GM20000 (cell line): ENCODE results near the gene SCYGR1.

ENCODE experiments used
- DNase-seq: peaks from one replicate; pipeline ENCODE4 v3.0.0; 2012; ENCODE audit warnings: low spot score
- TF ChIP-seq, protein P1 (sequence below): IDR thresholded peaks from 2 replicates; pipeline ENCODE4 v1.5.1; 2012; ENCODE audit warnings: mild to moderate bottlenecking, control low read depth; ENCODE audit errors: extremely low read depth, missing control alignments

The SCYGR1 gene

DNA sequence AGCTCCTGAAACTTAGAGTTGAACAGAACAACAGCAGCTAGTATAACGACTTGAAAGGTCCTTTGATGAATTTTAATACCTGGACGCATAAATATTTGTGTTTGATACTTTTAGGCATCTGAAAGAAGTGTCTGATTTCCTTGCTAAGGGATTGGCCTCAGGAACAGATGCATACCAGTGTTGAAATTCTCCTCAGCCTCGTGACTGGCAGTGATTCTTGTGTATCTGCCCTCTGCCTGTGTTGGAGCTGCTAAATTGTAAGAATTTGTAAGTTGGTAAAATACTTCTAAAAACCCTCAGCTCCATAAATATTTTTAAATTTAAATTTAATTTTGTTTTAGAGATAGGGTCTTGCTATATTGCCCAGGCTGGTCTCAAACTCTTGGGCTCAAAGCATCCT is 22.4 kb upstream of the SCYGR1 start:
- TF ChIP-seq, protein P1, sequence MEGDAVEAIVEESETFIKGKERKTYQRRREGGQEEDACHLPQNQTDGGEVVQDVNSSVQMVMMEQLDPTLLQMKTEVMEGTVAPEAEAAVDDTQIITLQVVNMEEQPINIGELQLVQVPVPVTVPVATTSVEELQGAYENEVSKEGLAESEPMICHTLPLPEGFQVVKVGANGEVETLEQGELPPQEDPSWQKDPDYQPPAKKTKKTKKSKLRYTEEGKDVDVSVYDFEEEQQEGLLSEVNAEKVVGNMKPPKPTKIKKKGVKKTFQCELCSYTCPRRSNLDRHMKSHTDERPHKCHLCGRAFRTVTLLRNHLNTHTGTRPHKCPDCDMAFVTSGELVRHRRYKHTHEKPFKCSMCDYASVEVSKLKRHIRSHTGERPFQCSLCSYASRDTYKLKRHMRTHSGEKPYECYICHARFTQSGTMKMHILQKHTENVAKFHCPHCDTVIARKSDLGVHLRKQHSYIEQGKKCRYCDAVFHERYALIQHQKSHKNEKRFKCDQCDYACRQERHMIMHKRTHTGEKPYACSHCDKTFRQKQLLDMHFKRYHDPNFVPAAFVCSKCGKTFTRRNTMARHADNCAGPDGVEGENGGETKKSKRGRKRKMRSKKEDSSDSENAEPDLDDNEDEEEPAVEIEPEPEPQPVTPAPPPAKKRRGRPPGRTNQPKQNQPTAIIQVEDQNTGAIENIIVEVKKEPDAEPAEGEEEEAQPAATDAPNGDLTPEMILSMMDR: no peak
- DNase-seq: no peak

DNA sequence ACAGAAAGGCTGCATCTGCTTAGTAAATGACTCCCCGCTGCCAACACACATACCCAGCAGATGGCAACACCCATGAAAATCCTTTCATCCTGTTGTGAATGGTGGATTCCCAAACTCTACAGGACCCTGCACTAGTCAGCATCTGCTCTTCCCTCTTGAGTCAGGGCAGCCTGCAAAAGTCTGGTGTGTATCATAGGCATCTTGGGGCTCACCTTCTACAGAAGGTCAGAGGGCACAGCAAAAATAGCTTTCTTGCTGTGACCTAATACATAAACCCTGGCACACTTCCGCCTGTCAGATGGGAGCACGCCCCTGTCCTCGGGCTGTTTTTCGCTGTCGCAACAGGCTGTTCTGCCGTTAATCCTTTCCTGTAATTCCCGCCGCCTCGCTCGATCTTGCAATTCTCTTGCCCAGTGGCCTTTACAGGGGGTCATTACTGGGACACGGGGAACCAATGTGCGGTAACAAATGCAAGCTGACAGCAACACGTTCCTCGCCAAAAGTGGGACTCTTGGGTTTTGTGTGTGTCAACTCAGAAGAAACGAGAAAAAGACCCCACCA is 19.9 kb upstream of the SCYGR1 start:
- DNase-seq: no peak
- TF ChIP-seq, protein P1: no peak

DNA sequence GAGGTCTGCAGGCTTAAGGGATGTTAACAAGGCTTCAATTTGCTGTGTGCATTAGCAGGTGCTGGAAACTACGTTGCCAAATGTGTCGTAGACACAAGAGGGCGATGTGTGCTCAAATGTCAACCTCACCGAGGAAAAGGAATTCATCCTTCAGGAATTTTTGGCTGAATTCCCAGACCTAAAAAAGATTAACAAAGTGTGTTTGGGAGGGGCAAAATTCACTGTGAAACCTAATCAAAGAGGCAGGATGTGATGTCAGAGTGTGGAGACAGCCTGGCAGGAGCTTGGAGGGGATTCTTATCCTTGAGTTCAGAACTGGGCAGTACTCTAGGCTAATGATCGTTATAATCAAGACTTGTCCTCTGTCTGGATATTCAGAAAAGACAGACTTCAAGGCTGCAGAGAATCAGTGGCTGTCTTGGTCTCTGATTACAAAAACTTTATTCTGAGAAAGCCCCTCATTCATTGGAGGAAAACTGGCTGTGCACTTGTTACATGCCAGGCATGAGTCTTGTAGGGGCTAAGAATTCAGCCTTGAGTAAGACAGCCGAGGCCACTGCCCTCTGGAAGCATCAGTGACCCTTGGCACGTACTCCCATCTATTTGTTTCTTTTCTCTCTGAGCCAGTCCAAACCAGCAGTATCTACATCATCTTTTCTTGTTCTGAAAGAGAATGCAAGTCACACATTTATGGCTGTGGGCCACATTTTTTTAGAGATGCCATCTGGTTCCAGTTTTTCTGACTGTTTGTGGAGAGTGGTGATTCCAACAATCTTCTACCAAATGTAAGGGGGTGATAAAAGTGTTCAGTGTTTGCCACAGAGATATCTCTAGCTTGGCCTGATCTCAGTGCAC is 18.7 kb upstream of the SCYGR1 start:
- DNase-seq: peak; percentile 49
- TF ChIP-seq, protein P1: peak; percentile 72

DNA sequence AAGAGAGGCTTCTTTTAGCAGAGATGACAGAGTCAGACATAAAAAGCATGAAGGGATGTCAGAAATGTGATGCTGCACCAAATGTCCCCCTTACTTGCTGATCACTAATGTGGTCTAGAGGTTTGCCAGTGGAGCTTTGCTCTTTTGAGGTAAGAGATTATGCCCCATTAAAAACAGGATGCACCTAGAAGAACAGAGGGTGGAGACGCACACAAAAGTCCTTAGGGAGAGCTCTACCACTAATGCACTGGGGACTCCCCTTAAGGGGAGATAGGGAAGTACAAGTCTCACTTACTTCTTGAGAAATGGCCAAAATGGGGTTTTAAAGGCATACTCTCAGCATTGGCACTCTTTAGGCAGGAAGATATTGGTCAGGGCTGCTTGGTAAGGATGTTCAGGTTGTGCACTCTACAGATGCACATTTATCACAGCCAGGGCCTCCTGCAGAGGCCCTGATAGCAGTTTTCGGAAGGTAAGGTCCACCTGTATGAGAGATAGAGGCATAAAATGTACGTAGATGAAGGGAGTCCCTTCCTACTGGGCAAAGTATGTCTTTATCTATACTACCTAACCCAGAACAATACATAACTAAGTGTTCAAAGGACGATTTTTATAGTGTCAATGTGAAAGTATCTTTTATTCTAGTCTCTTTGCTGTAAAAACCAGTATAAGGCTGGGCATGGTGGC is 17.0 kb upstream of the SCYGR1 start:
- TF ChIP-seq, protein P1: no peak
- no peak for DNase-seq

DNA sequence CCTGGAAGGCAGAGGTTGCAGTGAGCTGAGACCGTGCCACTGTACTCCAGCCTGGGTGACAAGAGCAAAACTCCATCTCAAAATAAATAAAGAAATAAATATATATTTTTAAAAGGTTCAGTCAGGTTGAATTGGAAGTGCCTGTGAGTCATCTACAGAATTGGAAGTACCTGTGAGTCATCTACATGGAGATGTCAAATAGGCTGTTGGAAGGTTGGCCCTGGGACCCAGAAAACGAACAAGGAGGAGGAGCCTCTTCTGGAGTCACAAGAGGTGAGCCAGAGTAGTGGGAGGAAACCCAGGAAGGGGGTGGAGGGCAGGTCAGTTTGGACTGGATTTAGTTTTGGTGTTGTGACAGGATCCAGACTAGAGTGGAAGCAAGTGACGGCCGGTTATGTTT is 15.2 kb upstream of the SCYGR1 start:
- DNase-seq: no peak
- TF ChIP-seq, protein P1: no peak

DNA sequence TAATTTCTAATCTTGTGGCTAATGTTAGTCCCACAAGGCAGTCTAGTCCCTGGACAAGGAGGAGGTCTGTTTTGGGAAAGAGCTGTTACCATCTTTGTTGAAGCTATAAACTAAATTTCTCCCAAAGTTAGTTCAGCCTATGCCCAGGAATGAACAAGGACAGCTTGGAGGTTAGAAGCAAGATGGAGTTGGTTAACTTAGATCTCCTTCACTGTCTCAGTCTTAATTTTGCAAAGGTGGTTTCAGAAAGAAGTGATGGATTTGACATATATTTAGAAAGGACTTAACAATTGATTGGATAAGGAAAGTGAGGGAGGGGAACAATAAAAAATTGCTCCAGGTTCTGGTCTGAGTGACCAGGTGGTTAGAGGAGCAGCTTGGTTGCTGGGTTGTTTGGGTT is 14.6 kb upstream of the SCYGR1 start:
- TF ChIP-seq, protein P1: no peak
- DNase-seq: no peak

DNA sequence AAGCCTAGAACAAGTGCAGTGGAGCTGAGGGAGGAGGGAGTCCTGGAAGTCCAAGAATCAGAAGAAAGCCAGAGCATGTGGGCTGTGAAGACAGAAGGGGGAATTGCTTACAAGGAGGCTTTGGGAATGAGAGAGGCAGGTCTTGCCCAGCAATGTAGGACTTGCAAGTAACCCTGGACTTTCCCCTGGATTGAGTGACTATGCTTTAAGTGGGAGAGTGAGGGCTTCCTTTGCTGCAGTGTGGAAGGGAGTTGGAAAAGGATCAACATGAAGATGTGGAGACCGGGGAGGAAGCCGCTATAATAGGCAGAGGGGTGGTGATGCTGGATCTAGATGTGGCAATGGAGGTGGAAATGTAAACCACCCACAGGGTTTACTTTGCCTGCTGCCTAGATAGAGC is 13.8 kb upstream of the SCYGR1 start:
- TF ChIP-seq, protein P1: no peak
- no peak for DNase-seq
